Measurements from ENCODE around the gene TRAPPC12.

GRCh38 chr2:3413697-3414096 is 34.2 kb downstream of the TRAPPC12 start:
- TF ChIP-seq CTCF (IDR thresholded peaks at IDR 0.05), result no peak
- TF ChIP-seq POLR2A (IDR thresholded peaks at IDR 0.05), result no peak

Measured in esophagus squamous epithelium (tissue), 4 donors.